H9 (cell line): ENCODE data around the gene MAPK11. TPM values are rescaled to one million over a fixed set of nuclear protein-coding genes. Genes with fewer than 3 reads are reported as not detected.

ENCODE experiments used
- DNase-seq: peaks from one replicate; pipeline ENCODE4 v3.0.0-alpha.2; 2017
- H2AFZ ChIP-seq: one replicate; pipeline ENCODE4 v1.6.1; 2013; ENCODE audit warnings: mild to moderate bottlenecking, low read length, control low read depth, moderate library complexity
- H2AK5ac ChIP-seq: 2 replicates; pipeline ENCODE4 v1.6.1; 2013; ENCODE audit warnings: low read length, control low read depth, mixed read lengths; ENCODE audit not compliant: insufficient read length
- H2BK120ac ChIP-seq: one replicate; pipeline ENCODE4 v1.6.1; 2013; ENCODE audit warnings: low read depth, mild to moderate bottlenecking, low read length, control low read depth, inconsistent platforms; ENCODE audit not compliant: poor library complexity, severe bottlenecking
- H2BK12ac ChIP-seq: 2 replicates; pipeline ENCODE4 v1.6.1; 2013; ENCODE audit warnings: low read length, control low read depth, mixed read lengths, low read depth; ENCODE audit not compliant: insufficient read length
- H2BK15ac ChIP-seq: 2 replicates; pipeline ENCODE4 v1.6.1; 2013; ENCODE audit warnings: low read depth, low read length, control low read depth
- H2BK20ac ChIP-seq: one replicate; pipeline ENCODE4 v1.6.1; 2013; ENCODE audit warnings: low read depth, mild to moderate bottlenecking, low read length, control low read depth, inconsistent platforms; ENCODE audit not compliant: poor library complexity, severe bottlenecking
- H2BK5ac ChIP-seq: 2 replicates; pipeline ENCODE4 v1.6.1; 2013; ENCODE audit warnings: low read length, control low read depth, mixed read lengths; ENCODE audit not compliant: insufficient read length
- H3K14ac ChIP-seq: 2 replicates; pipeline ENCODE4 v1.6.1; 2013; ENCODE audit warnings: low read length, control low read depth; ENCODE audit not compliant: insufficient read depth
- H3K18ac ChIP-seq: 2 replicates; pipeline ENCODE4 v1.6.1; 2013; ENCODE audit warnings: low read depth, mild to moderate bottlenecking, mixed read lengths, low read length, control low read depth; ENCODE audit not compliant: insufficient read length
- H3K23ac ChIP-seq: 2 replicates; pipeline ENCODE4 v1.6.1; 2013; ENCODE audit warnings: low read length, control low read depth, mixed read lengths, low read depth; ENCODE audit not compliant: insufficient read length
- H3K23me2 ChIP-seq: 2 replicates; pipeline ENCODE4 v1.6.1; 2013; ENCODE audit warnings: low read depth, mild to moderate bottlenecking, mixed read lengths, low read length, control low read depth; ENCODE audit not compliant: insufficient read length, poor library complexity, severe bottlenecking
- H3K27ac ChIP-seq: 2 replicates; pipeline ENCODE4 v1.5.1; 2013; ENCODE audit warnings: low read length, control low read depth, mixed read lengths, low read depth; ENCODE audit not compliant: insufficient read length
- H3K27me3 ChIP-seq: 2 replicates; pipeline ENCODE4 v1.6.1; 2013; ENCODE audit warnings: low read length, control low read depth, inconsistent platforms; ENCODE audit not compliant: insufficient read depth
- H3K4ac ChIP-seq: 2 replicates; pipeline ENCODE4 v1.6.1; 2013; ENCODE audit warnings: low read depth, mild to moderate bottlenecking, control low read depth, inconsistent platforms, low read length, moderate library complexity
- H3K4me1 ChIP-seq: 2 replicates; pipeline ENCODE4 v1.6.1; 2013; ENCODE audit warnings: low read length, control low read depth, inconsistent platforms; ENCODE audit not compliant: insufficient read depth
- H3K4me2 ChIP-seq: 2 replicates; pipeline ENCODE4 v1.6.1; 2013; ENCODE audit warnings: low read length, control low read depth, mixed read lengths; ENCODE audit not compliant: insufficient read length, insufficient read depth
- H3K56ac ChIP-seq: 2 replicates; pipeline ENCODE4 v1.6.1; 2013; ENCODE audit warnings: low read depth, mild to moderate bottlenecking, mixed read lengths, low read length, control low read depth; ENCODE audit not compliant: insufficient read length
- H3K79me1 ChIP-seq: 2 replicates; pipeline ENCODE4 v1.6.1; 2013; ENCODE audit warnings: low read depth, mild to moderate bottlenecking, moderate library complexity, low read length, control low read depth, inconsistent platforms; ENCODE audit not compliant: insufficient read depth, poor library complexity, severe bottlenecking
- H3K79me2 ChIP-seq: 2 replicates; pipeline ENCODE4 v1.6.1; 2013; ENCODE audit warnings: low read length, control low read depth, inconsistent platforms; ENCODE audit not compliant: insufficient read depth
- H3K9ac ChIP-seq: 2 replicates; pipeline ENCODE4 v1.6.1; 2013; ENCODE audit warnings: low read length, control low read depth, mixed read lengths; ENCODE audit not compliant: insufficient read length; ENCODE audit errors: extremely low read depth
- H3K9me3 ChIP-seq: one replicate; pipeline ENCODE4 v1.6.1; 2013; ENCODE audit warnings: low read depth, low read length, inconsistent platforms; ENCODE audit not compliant: control insufficient read depth
- H3T11ph ChIP-seq: one replicate; pipeline ENCODE4 v1.6.1; 2013; ENCODE audit warnings: mild to moderate bottlenecking, low read length, control low read depth, inconsistent platforms
- H4K20me1 ChIP-seq: one replicate; pipeline ENCODE4 v1.6.1; 2013; ENCODE audit not compliant: control insufficient read depth, insufficient read length, insufficient read depth
- H4K5ac ChIP-seq: 2 replicates; pipeline ENCODE4 v1.6.1; 2013; ENCODE audit warnings: low read depth, mild to moderate bottlenecking, mixed read lengths, low read length, control low read depth; ENCODE audit not compliant: insufficient read length
- H4K8ac ChIP-seq: replicated peaks from 2 replicates; pipeline ENCODE4 v1.6.1; 2013; ENCODE audit warnings: low read length, control low read depth, mixed read lengths, low read depth; ENCODE audit not compliant: insufficient read length
- H4K91ac ChIP-seq: 2 replicates; pipeline ENCODE4 v1.6.1; 2013; ENCODE audit warnings: low read depth, mild to moderate bottlenecking, moderate library complexity, mixed read lengths, low read length, control low read depth; ENCODE audit not compliant: insufficient read length
- H3K27ac Mint-ChIP-seq, 3 experiments: 2 replicates in 2 of 3; 3 replicates in 1 of 3; pipeline ENCODE4 v1.8.0; 2020 to 2021; ENCODE audit warnings: mixed read lengths in 3 of 3, mild to moderate bottlenecking in 1 of 3, moderate library complexity in 1 of 3
- H3K27me3 Mint-ChIP-seq: 2 replicates; pipeline ENCODE4 v1.8.0; 2021; ENCODE audit warnings: low read depth, mild to moderate bottlenecking, moderate library complexity, mixed read lengths
- H3K36me3 Mint-ChIP-seq, 3 experiments: 2 replicates in 2 of 3; 3 replicates in 1 of 3; pipeline ENCODE4 v1.8.0; 2020 to 2021; ENCODE audit warnings: low read depth in 3 of 3, mixed read lengths in 3 of 3; ENCODE audit not compliant: insufficient read depth in 1 of 3
- H3K4me1 Mint-ChIP-seq, 2 experiments: 2 replicates each; pipeline ENCODE4 v1.8.0; 2020; ENCODE audit warnings: mixed read lengths in 2 of 2
- H3K4me3 Mint-ChIP-seq, 2 experiments: 2 replicates in 1 of 2; 3 replicates in 1 of 2; pipeline ENCODE4 v1.8.0; 2020 to 2021; ENCODE audit warnings: mild to moderate bottlenecking in 2 of 2, mixed read lengths in 2 of 2, moderate library complexity in 1 of 2
- H3K9me3 Mint-ChIP-seq, 2 experiments: 2 replicates in 1 of 2; 3 replicates in 1 of 2; pipeline ENCODE4 v1.8.0; 2020; ENCODE audit warnings: mild to moderate bottlenecking in 2 of 2, mixed read lengths in 2 of 2, moderate library complexity in 1 of 2
- WGBS: extraction: QIAGEN DNeasy Blood & Tissue Kit; methylation state at CpG from one replicate; pipeline ENCODE4 v1.1.7; 2013; ENCODE audit warnings: missing lambda C conversion rate, low lambda C conversion rate, mixed read lengths; ENCODE audit not compliant: insufficient read length; ENCODE audit errors: extremely low coverage; 5-methylcytosine and 5-hydroxymethylcytosine counted together
- total RNA-seq: library from RNA; stranded (reverse); gene quantifications from 2 replicates; pipeline ENCODE4 v1.2.1, GENCODE V29; 2021
- TF ChIP-seq, protein P1 (sequence below): fragments of 200-600 bp; sonication (generic); conservative IDR thresholded peaks from 3 replicates; pipeline ENCODE4 v1.8.0; 2021; ENCODE audit warnings: antibody characterized with exemption, mild to moderate bottlenecking

The MAPK11 gene
- total RNA-seq, 1 experiment from 2014 or later = 1.5 TPM

DNA sequence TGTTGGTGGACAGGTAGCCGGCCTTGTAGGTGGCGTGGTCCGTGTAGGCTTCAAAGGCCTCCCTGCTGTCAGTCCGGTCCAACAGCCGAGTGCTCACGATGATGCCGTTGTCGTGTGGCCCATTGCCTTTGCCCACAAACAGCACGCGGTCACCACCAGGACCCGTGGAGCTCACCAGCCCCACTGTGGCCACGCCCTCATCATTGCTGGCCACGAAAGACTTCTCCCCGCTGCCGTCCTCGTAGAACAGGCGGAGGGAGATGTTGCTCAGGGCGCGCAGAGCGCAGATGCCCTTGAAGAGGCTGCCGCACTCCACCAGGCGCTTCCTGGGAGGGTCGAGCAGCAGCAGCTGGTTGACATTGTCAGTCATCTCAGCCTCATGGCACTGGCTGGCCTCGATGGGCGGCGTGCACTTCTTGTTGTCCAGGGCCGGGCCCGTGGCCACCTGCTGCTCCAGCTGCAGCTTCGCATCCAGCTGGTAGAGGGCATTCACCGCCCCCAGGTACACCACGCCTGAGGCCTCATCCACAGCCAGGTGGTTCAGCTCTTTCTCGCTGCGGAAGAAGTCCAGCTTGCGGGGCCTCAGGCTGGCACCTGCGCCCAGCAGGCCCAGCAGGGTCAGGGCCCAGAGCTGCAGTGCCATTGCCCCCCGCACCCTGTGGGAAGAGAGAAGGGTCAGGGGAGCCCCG, 19.9 kb upstream of the MAPK11 start:
- no peaks in the 10 kb centered on the region for H3K27me3 ChIP-seq
- no peak overlapping the region for H2BK120ac ChIP-seq
- H2BK12ac ChIP-seq = no peak overlapping the region
- H3K18ac ChIP-seq = no peak overlapping the region
- Mint-ChIP-seq H3K36me3 (peaks cover 5 to 24% (median 21%) of the 10 kb centered on the region in 3 experiments; a peak in 6 of 7 replicates), H3K4me1 (peaks cover 12 to 13% of the 10 kb centered on the region in 2 experiments), H3K27me3 (no peaks in the 10 kb centered on the region), H3K27ac (no peak overlapping the region; a peak in 1 of 7 replicates), H3K9me3 (no peaks in the 10 kb centered on the region; a peak in 1 of 5 replicates), H3K4me3 (no peak overlapping the region)
- TF ChIP-seq, protein P1, sequence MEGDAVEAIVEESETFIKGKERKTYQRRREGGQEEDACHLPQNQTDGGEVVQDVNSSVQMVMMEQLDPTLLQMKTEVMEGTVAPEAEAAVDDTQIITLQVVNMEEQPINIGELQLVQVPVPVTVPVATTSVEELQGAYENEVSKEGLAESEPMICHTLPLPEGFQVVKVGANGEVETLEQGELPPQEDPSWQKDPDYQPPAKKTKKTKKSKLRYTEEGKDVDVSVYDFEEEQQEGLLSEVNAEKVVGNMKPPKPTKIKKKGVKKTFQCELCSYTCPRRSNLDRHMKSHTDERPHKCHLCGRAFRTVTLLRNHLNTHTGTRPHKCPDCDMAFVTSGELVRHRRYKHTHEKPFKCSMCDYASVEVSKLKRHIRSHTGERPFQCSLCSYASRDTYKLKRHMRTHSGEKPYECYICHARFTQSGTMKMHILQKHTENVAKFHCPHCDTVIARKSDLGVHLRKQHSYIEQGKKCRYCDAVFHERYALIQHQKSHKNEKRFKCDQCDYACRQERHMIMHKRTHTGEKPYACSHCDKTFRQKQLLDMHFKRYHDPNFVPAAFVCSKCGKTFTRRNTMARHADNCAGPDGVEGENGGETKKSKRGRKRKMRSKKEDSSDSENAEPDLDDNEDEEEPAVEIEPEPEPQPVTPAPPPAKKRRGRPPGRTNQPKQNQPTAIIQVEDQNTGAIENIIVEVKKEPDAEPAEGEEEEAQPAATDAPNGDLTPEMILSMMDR = no peak
- no peak for DNase-seq
- no peak overlapping the region for H3K27ac ChIP-seq
- whole genome bisulfite sequencing = no CpG with 5 or more reads among the region's 37 CpGs
- H3K9ac ChIP-seq = no peak overlapping the region
- no peak overlapping the region for H2AFZ ChIP-seq
- no peak overlapping the region for H3K56ac ChIP-seq
- H3K4me1 ChIP-seq = no peaks in the 10 kb centered on the region
- H3K23ac ChIP-seq = no peak overlapping the region
- H4K5ac ChIP-seq = no peak overlapping the region
- no peak overlapping the region for H3K4ac ChIP-seq
- no peak overlapping the region for H3T11ph ChIP-seq
- no peak overlapping the region for H3K4me2 ChIP-seq
- H3K9me3 ChIP-seq = no peaks in the 10 kb centered on the region
- no peak overlapping the region for H2AK5ac ChIP-seq
- no peak overlapping the region for H2BK20ac ChIP-seq
- no peak overlapping the region for H3K14ac ChIP-seq
- H4K91ac ChIP-seq = no peak overlapping the region
- peaks cover 3% of the 10 kb centered on the region; the same call in 1 of the 2 replicates for H3K79me2 ChIP-seq
- H4K8ac ChIP-seq = no peak overlapping the region
- peaks cover 2% of the 10 kb centered on the region for H3K79me1 ChIP-seq
- H2BK15ac ChIP-seq = no peak overlapping the region
- H2BK5ac ChIP-seq = no peak overlapping the region
- H4K20me1 ChIP-seq = no peaks in the 10 kb centered on the region
- H3K23me2 ChIP-seq = no peaks in the 10 kb centered on the region
